AG09309 (cell line): ENCODE measurements around the gene CCNQ.
A peak's percentile ranks its signal among the peaks of the same experiment; 100 is the strongest.

ENCODE experiments used
- DNase-seq: peaks from one replicate; pipeline ENCODE4 v3.0.0-alpha.2; 2010; ENCODE audit warnings: low read depth
- H3K4me3 ChIP-seq: 2 replicates; pipeline ENCODE4 v1.5.1; 2011; ENCODE audit warnings: mild to moderate bottlenecking, low read depth, low read length, moderate library complexity; ENCODE audit not compliant: control insufficient read depth
- CTCF ChIP-seq: IDR thresholded peaks from 2 replicates; pipeline ENCODE4 v1.5.1; 2011; ENCODE audit warnings: mild to moderate bottlenecking, low read depth, low read length, inconsistent platforms; ENCODE audit not compliant: insufficient read depth, control insufficient read depth; ENCODE audit errors: missing control alignments

Gene CCNQ

GRCh38 chrX:153635788-153636668 lies 37.1 kb upstream of the CCNQ start:
- peak; percentile 51 for TF ChIP-seq CTCF
- no peak for DNase-seq

GRCh38 chrX:153635388-153635787 lies 36.4 kb upstream of the CCNQ start:
- TF ChIP-seq CTCF = no peak
- H3K4me3 ChIP-seq = no peak overlapping the region
- no peak for DNase-seq

More at GRCh38 chrX:153635788-153636668, 37.1 kb upstream of the CCNQ start:
- no peak overlapping the region for H3K4me3 ChIP-seq

- TF ChIP-seq CTCF = no peak
- no peak for DNase-seq
- H3K4me3 ChIP-seq = no peak overlapping the region
Measured at GRCh38 chrX:153634832-153635231, 35.9 kb upstream of the CCNQ start.

GRCh38 chrX:153634236-153634635 lies 35.3 kb upstream of the CCNQ start:
- no peak for DNase-seq
- TF ChIP-seq CTCF = no peak
- H3K4me3 ChIP-seq = no peak overlapping the region

- no peak overlapping the region for H3K4me3 ChIP-seq
- DNase-seq = no peak
- no peak for TF ChIP-seq CTCF
Measured at GRCh38 chrX:153633607-153634180, 34.8 kb upstream of the CCNQ start.

GRCh38 chrX:153633048-153633447 lies 34.1 kb upstream of the CCNQ start:
- TF ChIP-seq CTCF = no peak
- no peak for DNase-seq
- no peak overlapping the region for H3K4me3 ChIP-seq
